Gastroesophageal sphincter (tissue), 3 donors: ENCODE measurements around the gene ANKMY2.

Source experiments
- EP300 ChIP-seq: sonication (generic); formaldehyde crosslinking; IDR thresholded peaks from one replicate; pipeline ENCODE4 v1.6.1; 2017; ENCODE audit warnings: antibody characterized with exemption, mild to moderate bottlenecking
- POLR2A ChIP-seq, 2 donors: fragments of 450-650 bp; IDR thresholded peaks; one replicate each; pipeline ENCODE4 v1.6.1; 2017; ENCODE audit warnings: antibody characterized with exemption in 2 of 2, mild to moderate bottlenecking in 2 of 2, moderate library complexity in 1 of 2
- POLR2AphosphoS5 ChIP-seq: sonication (generic); formaldehyde crosslinking; IDR thresholded peaks from one replicate; pipeline ENCODE4 v1.6.1; 2017; ENCODE audit warnings: antibody characterized with exemption
- TF ChIP-seq, protein P1 (sequence below), 4 experiments: fragments of 200-600 bp in 2 of 4; fragments of 450-650 bp in 2 of 4; sonication (generic) in 1 of 4; IDR thresholded peaks; one replicate each; pipeline ENCODE4 v1.5.1; 2017 to 2019; ENCODE audit warnings: antibody characterized with exemption in 4 of 4, mild to moderate bottlenecking in 2 of 4, moderate library complexity in 2 of 4

GRCh38 chr7:16644157-16644556, 1.4 kb downstream of the ANKMY2 start:
- TF ChIP-seq, protein P1, sequence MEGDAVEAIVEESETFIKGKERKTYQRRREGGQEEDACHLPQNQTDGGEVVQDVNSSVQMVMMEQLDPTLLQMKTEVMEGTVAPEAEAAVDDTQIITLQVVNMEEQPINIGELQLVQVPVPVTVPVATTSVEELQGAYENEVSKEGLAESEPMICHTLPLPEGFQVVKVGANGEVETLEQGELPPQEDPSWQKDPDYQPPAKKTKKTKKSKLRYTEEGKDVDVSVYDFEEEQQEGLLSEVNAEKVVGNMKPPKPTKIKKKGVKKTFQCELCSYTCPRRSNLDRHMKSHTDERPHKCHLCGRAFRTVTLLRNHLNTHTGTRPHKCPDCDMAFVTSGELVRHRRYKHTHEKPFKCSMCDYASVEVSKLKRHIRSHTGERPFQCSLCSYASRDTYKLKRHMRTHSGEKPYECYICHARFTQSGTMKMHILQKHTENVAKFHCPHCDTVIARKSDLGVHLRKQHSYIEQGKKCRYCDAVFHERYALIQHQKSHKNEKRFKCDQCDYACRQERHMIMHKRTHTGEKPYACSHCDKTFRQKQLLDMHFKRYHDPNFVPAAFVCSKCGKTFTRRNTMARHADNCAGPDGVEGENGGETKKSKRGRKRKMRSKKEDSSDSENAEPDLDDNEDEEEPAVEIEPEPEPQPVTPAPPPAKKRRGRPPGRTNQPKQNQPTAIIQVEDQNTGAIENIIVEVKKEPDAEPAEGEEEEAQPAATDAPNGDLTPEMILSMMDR (IDR thresholded peaks at IDR 0.05), result no peak
- TF ChIP-seq EP300 (no peak), POLR2AphosphoS5 (no peak), POLR2A (IDR thresholded peaks at IDR 0.05) (no peak)
